Activated CD4-positive, alpha-beta T cell treated with anti-CD3 and anti-CD28 coated beads, Interleukin-2, amount 50 U/mL, for 4 hours (primary cell): ENCODE measurements around the gene LNX1.

Source experiments
- DNase-seq, 2 experiments: peaks; one replicate each; pipeline ENCODE4 v3.0.0-alpha.2; 2020

The LNX1 gene

DNA sequence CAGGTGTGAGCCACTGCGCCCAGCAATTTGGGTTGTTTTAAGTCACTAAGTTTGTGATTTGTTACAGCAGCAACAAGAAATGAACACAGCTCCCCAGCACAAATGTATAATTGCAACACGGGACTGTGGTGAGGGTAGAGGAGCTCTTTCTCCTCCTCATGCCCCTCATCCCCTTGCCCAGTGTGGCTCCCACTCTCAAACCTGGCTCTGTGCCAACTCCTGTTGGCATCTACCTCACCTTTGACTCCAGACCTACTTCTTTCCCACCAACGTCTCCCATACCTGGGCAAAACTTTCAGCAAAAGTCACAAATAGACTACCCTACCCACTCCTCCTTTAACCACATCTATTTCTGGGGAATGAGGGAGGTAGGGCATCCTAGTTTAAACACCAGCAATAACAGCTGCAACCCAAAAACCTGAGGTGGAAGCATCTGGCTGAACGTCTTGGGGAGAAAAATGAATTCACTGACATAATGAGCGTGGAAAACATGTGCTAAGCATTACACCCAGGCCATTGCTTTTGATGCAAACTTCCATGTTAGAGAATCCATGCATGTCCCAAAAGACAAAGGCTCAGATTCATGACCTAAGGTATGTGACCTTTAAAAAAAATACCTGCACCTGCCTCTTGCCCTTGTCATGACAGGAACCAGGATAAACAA lies 19.2 kb downstream of the LNX1 start:
- no peak for DNase-seq

- no peak for DNase-seq
These were observed 27.5 kb downstream of the LNX1 start for GRCh38 chr4:53563824-53564223.

- no peak for DNase-seq
These were observed 28.9 kb downstream of the LNX1 start for GRCh38 chr4:53562409-53562808.

DNA sequence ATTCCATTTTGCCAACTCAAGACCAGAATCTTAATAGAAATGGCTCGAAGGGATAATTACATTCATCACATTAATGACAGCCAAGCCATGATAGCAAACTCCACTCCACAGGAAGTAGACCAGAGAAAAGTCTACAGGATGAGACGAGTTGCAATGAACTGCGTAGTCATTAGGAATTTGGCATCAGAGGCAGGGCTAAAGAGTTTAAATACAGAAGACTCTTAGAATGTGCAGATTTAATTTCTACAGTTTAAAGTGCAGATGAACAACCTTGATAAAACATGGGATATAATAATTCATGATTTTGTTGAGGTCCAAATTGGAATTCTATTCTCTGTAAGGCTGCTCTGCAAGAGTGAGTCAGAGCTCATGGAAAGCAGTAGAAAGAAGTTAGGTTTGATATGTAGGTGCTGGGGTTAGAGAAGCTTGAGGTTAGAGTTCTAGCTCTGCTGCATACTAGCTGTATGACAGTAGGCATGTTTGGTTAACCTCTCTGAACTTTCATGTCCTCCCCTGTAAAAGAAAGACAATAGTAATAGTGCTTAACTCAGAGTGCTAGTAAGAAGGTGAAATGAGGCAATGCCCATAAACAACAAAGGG lies 32.2 kb downstream of the LNX1 start:
- DNase-seq: no peak

DNA sequence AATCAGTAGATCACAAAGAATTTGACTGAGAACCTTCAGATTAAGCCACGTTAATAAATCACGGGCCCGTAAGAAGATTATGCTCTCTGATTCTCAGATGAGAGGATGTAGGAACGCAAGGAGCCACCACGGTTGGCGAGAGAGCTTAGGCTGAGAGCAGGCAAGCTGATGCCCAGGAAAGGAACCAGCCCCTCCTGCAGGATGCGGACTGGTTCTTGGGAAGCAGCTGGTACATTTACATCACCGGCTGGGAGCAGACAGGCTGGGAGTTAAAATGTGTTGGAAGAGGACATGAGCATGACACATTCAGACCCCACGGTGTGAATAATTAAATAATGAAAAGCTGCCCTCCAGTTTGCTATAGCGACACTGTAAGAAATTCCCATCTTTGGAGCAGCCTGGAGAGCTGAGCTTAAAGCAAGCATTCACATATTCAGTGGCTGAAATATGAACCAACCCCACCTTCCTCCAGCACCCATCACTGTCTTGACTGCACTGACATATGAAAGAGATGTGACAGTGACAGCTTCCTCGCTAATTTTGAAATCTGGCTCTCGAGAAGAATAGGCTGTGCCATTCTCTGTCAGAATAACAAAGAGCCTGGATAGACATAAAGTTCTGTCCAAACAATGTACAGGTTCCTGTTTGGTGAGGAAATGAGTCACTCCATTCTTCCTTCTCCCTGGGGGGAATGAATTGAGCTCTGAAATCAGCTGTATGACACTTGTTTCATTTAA lies 33.1 kb downstream of the LNX1 start:
- DNase-seq: no peak

- DNase-seq: no peak
These were observed 33.6 kb downstream of the LNX1 start for GRCh38 chr4:53557669-53558064.

- no peak for DNase-seq
These were observed 34.6 kb downstream of the LNX1 start for GRCh38 chr4:53556651-53557050.

DNA sequence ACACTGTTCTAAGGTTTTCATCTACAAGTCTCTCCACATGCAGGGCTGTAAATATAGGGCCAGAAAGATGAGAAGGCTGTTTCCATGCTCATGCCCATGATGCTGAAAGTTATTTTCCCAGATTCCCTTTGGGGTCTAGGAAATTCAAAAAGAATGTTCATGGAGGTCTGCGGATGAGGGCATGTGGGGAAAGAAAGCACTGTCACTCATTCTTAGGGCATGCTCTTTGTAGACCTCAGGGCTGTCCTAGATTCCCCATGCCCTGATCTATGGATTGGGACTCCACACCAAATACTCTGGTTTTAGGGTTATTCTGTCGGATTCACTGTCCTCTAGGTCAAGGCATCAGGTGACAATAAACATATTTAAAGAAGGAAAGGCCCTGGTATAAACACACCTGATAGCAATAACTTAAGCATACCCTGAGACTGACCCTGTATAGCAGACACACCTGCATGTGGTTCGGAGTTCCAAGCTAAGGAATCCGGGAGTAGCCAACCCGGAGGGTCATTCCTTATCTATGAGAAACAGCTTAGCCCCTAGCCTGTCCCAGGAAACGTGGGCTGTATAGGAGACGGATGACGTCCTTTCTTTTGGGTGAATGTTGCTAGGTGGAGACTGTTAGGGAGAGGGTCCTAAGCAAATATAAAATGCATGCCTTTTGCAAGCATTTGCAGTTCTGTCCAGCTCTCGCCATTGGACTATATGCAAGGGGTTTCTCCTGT lies 37.6 kb downstream of the LNX1 start:
- DNase-seq: no peak

DNA sequence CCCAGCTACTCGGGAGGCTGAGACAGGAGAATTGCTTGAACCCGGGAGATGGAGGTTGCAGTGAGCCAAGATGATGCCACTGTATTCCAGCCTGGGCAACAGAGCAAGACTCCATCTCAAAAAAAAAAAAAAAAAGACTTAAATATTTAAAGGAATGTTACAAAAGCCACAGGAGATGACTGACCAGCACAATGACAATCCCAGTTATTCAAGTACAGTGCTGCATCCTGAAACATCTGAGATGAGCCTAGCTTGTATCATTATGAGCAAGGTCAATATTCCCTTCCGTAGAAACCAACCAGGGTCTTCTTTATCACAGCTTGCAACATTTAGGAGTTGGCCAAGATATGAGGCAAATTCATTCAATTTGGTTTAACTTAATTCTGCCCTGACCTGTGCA lies 38.6 kb downstream of the LNX1 start:
- DNase-seq: no peak

DNA sequence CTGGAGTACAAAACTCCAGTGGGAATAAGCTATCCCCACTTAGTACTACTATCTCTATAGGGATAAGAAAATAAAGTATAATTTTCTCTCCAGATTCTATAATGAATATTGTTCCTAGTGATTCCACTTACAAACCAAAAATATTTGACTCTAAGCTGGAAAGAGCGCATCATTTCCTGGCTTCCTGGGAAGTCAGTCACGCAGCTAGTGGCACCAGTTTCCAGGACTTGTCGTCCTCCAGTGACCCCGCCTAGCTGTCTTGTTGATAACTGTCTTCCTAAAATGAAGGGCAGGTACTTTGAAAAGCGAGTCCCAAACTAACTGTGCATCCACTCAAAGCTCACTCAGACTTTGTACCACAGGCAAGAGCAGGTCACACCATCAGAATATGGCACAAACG lies 39.3 kb downstream of the LNX1 start:
- no peak for DNase-seq

GRCh38 chr4:53551281-53551864 lies 39.9 kb downstream of the LNX1 start:
- no peak for DNase-seq

DNA sequence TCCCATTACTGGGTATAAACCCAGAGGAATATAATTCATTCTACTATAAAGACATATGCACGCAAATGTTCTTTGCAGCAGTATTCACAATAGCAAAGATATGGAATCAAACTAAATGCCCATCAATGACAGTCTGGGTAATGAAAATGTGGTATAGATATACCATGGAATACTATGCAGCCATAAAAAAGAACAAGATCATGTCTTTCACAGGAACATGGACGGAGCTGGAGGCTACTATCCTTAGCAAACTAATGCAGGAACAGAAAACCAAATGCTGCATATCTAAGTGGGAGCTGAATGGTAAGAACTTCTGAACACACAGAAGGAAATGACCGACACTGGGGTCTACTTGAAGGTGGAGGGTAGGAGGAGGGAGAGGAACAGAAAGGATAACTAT lies 42.6 kb downstream of the LNX1 start:
- no peak for DNase-seq

DNA sequence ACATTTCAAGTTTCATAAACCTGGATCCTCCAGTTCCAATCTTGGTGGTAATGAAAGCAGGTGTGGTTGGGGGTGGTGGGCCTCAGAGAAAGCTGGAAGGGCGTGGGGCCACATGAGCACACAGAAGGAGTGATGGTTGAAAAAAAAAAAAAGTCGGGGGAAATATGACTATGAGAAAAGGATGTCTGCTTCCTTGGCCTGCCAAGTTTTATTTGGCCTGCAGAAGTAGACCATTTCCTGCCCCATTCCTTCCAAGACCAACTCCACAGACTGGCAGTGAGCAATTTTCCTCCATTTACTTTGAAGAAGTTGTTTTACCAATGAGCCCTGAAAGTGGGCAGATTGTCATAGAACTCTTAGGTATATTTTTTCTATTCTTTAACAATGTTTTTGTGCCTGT lies 43.3 kb downstream of the LNX1 start:
- no peak for DNase-seq

GRCh38 chr4:53545942-53546581 lies 45.2 kb downstream of the LNX1 start:
- no peak for DNase-seq

- no peak for DNase-seq
These were observed 46.0 kb downstream of the LNX1 start for GRCh38 chr4:53545273-53545672.

- no peak for DNase-seq
These were observed 47.7 kb downstream of the LNX1 start for GRCh38 chr4:53543561-53543960.

DNA sequence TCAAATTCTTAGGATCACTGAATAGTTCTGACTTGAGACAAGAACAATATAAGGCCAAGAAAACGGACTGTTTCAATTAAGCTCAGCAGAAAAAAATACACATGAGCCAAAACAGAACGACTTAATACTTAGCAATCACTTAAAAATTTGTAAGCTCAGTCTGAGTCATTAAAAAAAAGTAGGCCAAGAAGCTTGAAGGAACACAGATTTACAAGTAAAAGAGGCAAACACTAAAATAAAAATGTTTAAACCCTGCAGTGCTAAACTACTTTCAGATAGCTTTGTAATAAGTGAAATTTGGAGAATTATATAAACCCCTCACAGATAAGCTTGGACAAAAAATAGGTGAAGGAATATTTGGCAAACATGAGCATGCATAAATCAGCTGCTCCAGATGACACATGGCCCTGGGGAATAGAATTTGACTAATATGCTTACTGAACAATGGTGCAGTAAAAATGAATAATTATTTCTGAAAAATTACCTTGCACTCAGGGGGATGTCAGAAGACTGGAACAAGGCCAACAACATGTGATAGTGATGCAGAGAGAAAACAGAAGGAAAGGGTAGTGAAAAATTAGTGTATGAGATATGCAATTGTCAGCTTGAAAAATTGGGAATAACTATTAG lies 49.6 kb downstream of the LNX1 start:
- DNase-seq: no peak

- no peak for DNase-seq
These were observed 52.5 kb downstream of the LNX1 start for GRCh38 chr4:53538756-53539155.

GRCh38 chr4:53537606-53538005 lies 53.7 kb downstream of the LNX1 start:
- no peak for DNase-seq

DNA sequence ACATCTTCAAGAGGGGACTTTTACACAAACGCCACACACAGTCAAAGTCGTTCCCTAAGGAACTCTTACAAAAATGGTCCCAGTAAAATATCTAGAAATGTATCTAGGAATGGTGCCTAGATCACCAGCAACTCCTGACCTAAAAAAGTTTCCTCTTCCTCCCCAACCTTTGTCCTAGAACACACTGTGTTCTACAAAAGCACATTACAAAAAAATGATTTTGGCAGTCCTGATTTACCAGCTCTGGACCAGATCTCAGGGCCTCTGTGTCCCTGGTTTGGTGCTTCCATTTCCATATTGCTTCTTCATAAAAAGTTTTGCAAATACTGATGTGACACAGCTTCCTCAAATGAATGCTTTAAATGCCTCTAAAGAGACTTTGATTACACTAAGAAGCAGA lies 55.0 kb downstream of the LNX1 start:
- DNase-seq: no peak

GRCh38 chr4:53535567-53535966 lies 55.7 kb downstream of the LNX1 start:
- DNase-seq: no peak

- DNase-seq: no peak
These were observed 56.6 kb downstream of the LNX1 start for GRCh38 chr4:53534684-53535083.
